Keratinocyte (primary cell): ENCODE results near the gene RNF115. TPM values are rescaled to one million over a fixed set of nuclear protein-coding genes. Genes with fewer than 3 reads are reported as not detected.

Source experiments
- DNase-seq: peaks from one replicate; pipeline ENCODE4 v3.0.0-alpha.2; 2011; ENCODE audit warnings: low read depth, missing footprints, low spot score
- FAIRE-seq: peaks from 2 replicates; lab custom pipeline; 2011; peaks lifted over from hg19 to GRCh38; lab: Jason Lieb, UNC
- H2AFZ ChIP-seq: 2 replicates; pipeline ENCODE4 v1.6.0; 2012; ENCODE audit warnings: low read length, control low read depth, inconsistent platforms; ENCODE audit not compliant: control insufficient read depth
- H3K27ac ChIP-seq: 2 replicates; pipeline ENCODE4 v1.5.1; 2011; ENCODE audit warnings: low read length; ENCODE audit not compliant: control insufficient read depth, insufficient read depth
- H3K27me3 ChIP-seq: 3 replicates; pipeline ENCODE4 v1.6.0; 2011; ENCODE audit warnings: low read length; ENCODE audit not compliant: control insufficient read depth, insufficient read depth; ENCODE audit errors: extremely low read depth
- H3K36me3 ChIP-seq, 2 experiments: 2 replicates in 1 of 2; 3 replicates in 1 of 2; pipeline ENCODE4 v1.5.1; 2011; ENCODE audit warnings: low read length in 2 of 2, mild to moderate bottlenecking in 1 of 2; ENCODE audit not compliant: control insufficient read depth in 2 of 2, insufficient read depth in 2 of 2; ENCODE audit errors: extremely low read depth in 1 of 2
- H3K4me1 ChIP-seq: 3 replicates; pipeline ENCODE4 v1.5.1; 2011; ENCODE audit warnings: low read length; ENCODE audit not compliant: control insufficient read depth, insufficient read depth; ENCODE audit errors: extremely low read depth
- H3K4me2 ChIP-seq: 3 replicates; pipeline ENCODE4 v1.6.0; 2011; ENCODE audit warnings: low read depth, low read length; ENCODE audit not compliant: control insufficient read depth, insufficient read depth; ENCODE audit errors: extremely low read depth
- H3K4me3 ChIP-seq, 3 experiments: fragments of 200-600 bp in 1 of 3; sonication (generic) in 1 of 3; 2 replicates in 2 of 3; 3 replicates in 1 of 3; pipeline ENCODE4 v1.5.1; 2011 to 2016; ENCODE audit warnings: low read length in 3 of 3, mild to moderate bottlenecking in 3 of 3, control low read depth in 2 of 3, inconsistent platforms in 1 of 3, low read depth in 1 of 3, mixed read lengths in 1 of 3, mixed run types in 1 of 3, moderate library complexity in 1 of 3; ENCODE audit not compliant: control insufficient read depth in 2 of 3, insufficient read depth in 2 of 3; ENCODE audit errors: extremely low read depth in 1 of 3
- H3K79me2 ChIP-seq: 2 replicates; pipeline ENCODE4 v1.6.0; 2012; ENCODE audit warnings: low read length; ENCODE audit not compliant: control insufficient read depth, insufficient read depth
- H3K9ac ChIP-seq: 3 replicates; pipeline ENCODE4 v1.6.0; 2011; ENCODE audit warnings: low read length; ENCODE audit not compliant: control insufficient read depth, insufficient read depth; ENCODE audit errors: extremely low read depth
- H3K9me1 ChIP-seq: 3 replicates; pipeline ENCODE4 v1.6.0; 2011; ENCODE audit warnings: low read length; ENCODE audit not compliant: control insufficient read depth, insufficient read depth; ENCODE audit errors: extremely low read depth
- H3K9me3 ChIP-seq: 2 replicates; pipeline ENCODE4 v1.5.1; 2012; ENCODE audit warnings: low read depth, low read length; ENCODE audit not compliant: control insufficient read depth
- H4K20me1 ChIP-seq: 3 replicates; pipeline ENCODE4 v1.6.0; 2011; ENCODE audit warnings: low read length; ENCODE audit not compliant: control insufficient read depth, insufficient read depth; ENCODE audit errors: extremely low read depth
- CTCF ChIP-seq, 3 experiments: IDR thresholded peaks in 1 of 3; conservative IDR thresholded peaks in 1 of 3; optimal IDR thresholded peaks in 1 of 3; 2 replicates in 2 of 3; 3 replicates in 1 of 3; pipeline versions ENCODE3 to v1.5.1; 2011; ENCODE audit warnings: low read length in 3 of 3, mild to moderate bottlenecking in 3 of 3, moderate library complexity in 2 of 3, control low read depth in 1 of 3, inconsistent platforms in 1 of 3; ENCODE audit not compliant: insufficient read depth in 2 of 3; ENCODE audit errors: extremely low read depth in 1 of 3
- EZH2 ChIP-seq: IDR thresholded peaks from one replicate; pipeline ENCODE4 v1.6.1; 2012; ENCODE audit warnings: inconsistent platforms, mild to moderate bottlenecking, low read length, moderate library complexity
- dilution Hi-C: fragments of 300-500 bp; cut with MboI; formaldehyde crosslinking; loops from one replicate; pipeline ENCODE4 v1.7.0; 2020; ENCODE audit warnings: low sequenced_read_pairs; ENCODE audit not compliant: extremely low pct_ligation_motif_present
- polyA plus RNA-seq, 5 experiments: library from polyadenylated mRNA; depleted of rRNA in 3 of 5; stranded (reverse) in 3 of 5; stranded (forward) in 1 of 5; unstranded in 1 of 5; fragments of >200 nt; gene quantifications; 1 replicate in 1 of 5; 2 replicates in 3 of 5; 3 replicates in 1 of 5; pipeline versions ENCODE4 v1.2.1 to v1.2.3, GENCODE V29; 2011 to 2012; ENCODE audit warnings: missing spikeins in 2 of 5, low read depth in 1 of 5, low replicate concordance in 1 of 5

The RNF115 gene
- polyA plus RNA-seq, 1 donor (not counting 4 experiments of a cell fraction or from before 2014, with no cell fraction given) = 10.1 TPM

- no peak overlapping the region for H3K9ac ChIP-seq
- dilution Hi-C loops = no loop called here
- H3K36me3 ChIP-seq = no peaks in the 10 kb centered on the region
- TF ChIP-seq EZH2 = no peak
- TF ChIP-seq CTCF (optimal IDR thresholded peaks at IDR 0.05 in 1 of 3, IDR thresholded peaks at IDR 0.05 in 1 of 3, conservative IDR thresholded peaks at IDR 0.05 in 1 of 3; ENCODE audit: extremely low read depth in 1 of 3, insufficient read depth in 2 of 3, low read length in 3 of 3) = no peak
- H3K4me1 ChIP-seq = peaks cover 9% of the 10 kb centered on the region
- no peaks in the 10 kb centered on the region for H4K20me1 ChIP-seq
- H3K9me1 ChIP-seq = no peaks in the 10 kb centered on the region
- H3K4me3 ChIP-seq = no peak overlapping the region
- no peaks in the 10 kb centered on the region for H3K9me3 ChIP-seq
- no peak overlapping the region for H2AFZ ChIP-seq
- H3K4me2 ChIP-seq = no peak overlapping the region
- no peak for FAIRE-seq
- H3K27me3 ChIP-seq = no peaks in the 10 kb centered on the region
- no peak overlapping the region for H3K27ac ChIP-seq
- H3K79me2 ChIP-seq = no peaks in the 10 kb centered on the region
- no peak for DNase-seq
Observed at GRCh38 chr1:145778146-145778540, 45.8 kb downstream of the RNF115 start.

GRCh38 chr1:145777357-145778145, 46.3 kb downstream of the RNF115 start:
- Histone ChIP-seq H3K79me2 (no peaks in the 10 kb centered on the region), H2AFZ (no peak overlapping the region), H3K9me1 (no peaks in the 10 kb centered on the region), H3K4me1 (peaks cover 6% of the 10 kb centered on the region), H3K4me2 (no peak overlapping the region), H3K27me3 (no peaks in the 10 kb centered on the region), H3K9ac (no peak overlapping the region), H4K20me1 (no peaks in the 10 kb centered on the region), H3K27ac (no peak overlapping the region), H3K4me3 (no peak overlapping the region), H3K36me3 (no peaks in the 10 kb centered on the region), H3K9me3 (no peaks in the 10 kb centered on the region)
- no peak for TF ChIP-seq EZH2
- TF ChIP-seq CTCF (optimal IDR thresholded peaks at IDR 0.05 in 1 of 3, IDR thresholded peaks at IDR 0.05 in 1 of 3, conservative IDR thresholded peaks at IDR 0.05 in 1 of 3; ENCODE audit: extremely low read depth in 1 of 3, insufficient read depth in 2 of 3, low read length in 3 of 3) = no peak
- DNase-seq = no peak
- FAIRE-seq = no peak
- dilution Hi-C loops = no loop called here
